ENCODE measurements around the gene TMIGD2. TPM values are rescaled to one million over a fixed set of nuclear protein-coding genes. Genes with fewer than 3 reads are reported as not detected.

The TMIGD2 gene
- total RNA-seq, 5 donors from 2014 or later (not counting 1 experiment from before 2014, with no cell fraction given): 13.5 to 44.0 (median 32.4) TPM

DNA sequence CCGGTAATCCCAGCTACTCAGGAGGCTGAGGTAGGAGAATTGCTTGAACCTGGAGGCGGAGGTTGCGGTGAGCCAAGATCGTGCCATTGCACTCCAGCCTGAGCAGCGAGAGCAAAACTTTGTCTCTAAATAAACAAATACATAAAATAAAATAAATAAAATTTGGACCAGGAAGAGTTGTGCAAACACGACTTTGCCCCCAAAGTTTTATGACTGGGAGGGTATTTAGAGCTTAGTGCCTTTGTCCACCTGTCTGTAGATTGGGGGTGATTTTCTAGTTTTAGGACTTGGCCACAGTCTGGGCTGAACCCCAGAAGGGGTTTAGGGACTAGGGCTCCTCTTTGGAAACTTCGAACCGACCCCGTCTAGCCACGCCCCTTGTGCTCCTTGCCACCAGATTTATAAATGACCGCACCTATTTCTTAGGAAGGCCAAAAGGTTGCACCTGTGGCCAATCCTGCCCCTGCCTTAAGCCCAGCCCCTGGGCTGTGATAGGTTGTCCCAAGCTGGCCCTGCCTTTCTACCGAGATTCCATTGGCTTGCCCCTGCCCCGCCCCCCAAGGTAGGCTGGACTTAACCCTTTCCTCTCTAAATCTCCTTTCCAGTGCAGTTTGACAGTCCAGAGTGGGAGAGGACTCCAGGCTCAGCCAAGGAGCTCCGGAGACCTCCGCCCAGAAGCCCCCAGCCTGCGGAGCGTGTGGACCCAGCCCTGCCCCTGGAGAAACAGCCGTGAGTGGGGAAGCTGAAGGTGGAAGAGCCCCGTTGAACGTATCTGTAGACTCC lies 17.8 kb downstream of the TMIGD2 start:
- ChIA-PET POLR2A (no interaction called here), CTCF (interaction anchor here in 1 of 2 donors (0.5 kb wide), 2 partner anchors 62 to 469 kb away, joined by 4 to 6 read pairs; no protein-coding TSS in a partner anchor)
- peaks cover 3 to 5% (median 5%) of the 10 kb centered on the region in 3 donors for H3K4me1 Mint-ChIP-seq
- ATAC-seq (replicated peaks in 1 of 4) (no peak), DNase-seq (no peak)
- Histone ChIP-seq H3K27ac (ENCODE audit: low read length) (no peak overlapping the region), H3K4me3 (ENCODE audit: control insufficient read depth in 1 of 2, extremely low read depth in 1 of 2, low read length in 1 of 2) (no peak overlapping the region), H3K27me3 (replicated peaks in 1 of 2; ENCODE audit: control insufficient read depth in 2 of 2, extremely low read depth in 1 of 2, insufficient read depth in 2 of 2, low read length in 1 of 2) (peaks cover 0 to 34% of the 10 kb centered on the region in 2 experiments), H3K36me3 (ENCODE audit: control insufficient read depth in 2 of 2, extremely low read depth in 1 of 2, insufficient read depth in 1 of 2, low read length in 1 of 2) (peaks cover 0 to 7% of the 10 kb centered on the region in 2 donors), H3K9me3 (no peaks in the 10 kb centered on the region), H3K4me1 (ENCODE audit: control insufficient read depth in 1 of 2, extremely low read depth in 1 of 2, insufficient read depth in 2 of 2, low read length in 2 of 2) (peaks cover 0 to 12% of the 10 kb centered on the region in 2 experiments)
- no peak overlapping the region for H3K4me3 Mint-ChIP-seq
- no peaks in the 10 kb centered on the region for H3K36me3 Mint-ChIP-seq
- peaks cover 9 to 26% of the 10 kb centered on the region in 2 donors for H3K27me3 Mint-ChIP-seq
- no peaks in the 10 kb centered on the region for H3K9me3 Mint-ChIP-seq
- no peak overlapping the region for H3K27ac Mint-ChIP-seq
- 81% methylated on average over 5 of the region's 20 CpGs for WGBS (ENCODE audit: insufficient coverage)

DNA sequence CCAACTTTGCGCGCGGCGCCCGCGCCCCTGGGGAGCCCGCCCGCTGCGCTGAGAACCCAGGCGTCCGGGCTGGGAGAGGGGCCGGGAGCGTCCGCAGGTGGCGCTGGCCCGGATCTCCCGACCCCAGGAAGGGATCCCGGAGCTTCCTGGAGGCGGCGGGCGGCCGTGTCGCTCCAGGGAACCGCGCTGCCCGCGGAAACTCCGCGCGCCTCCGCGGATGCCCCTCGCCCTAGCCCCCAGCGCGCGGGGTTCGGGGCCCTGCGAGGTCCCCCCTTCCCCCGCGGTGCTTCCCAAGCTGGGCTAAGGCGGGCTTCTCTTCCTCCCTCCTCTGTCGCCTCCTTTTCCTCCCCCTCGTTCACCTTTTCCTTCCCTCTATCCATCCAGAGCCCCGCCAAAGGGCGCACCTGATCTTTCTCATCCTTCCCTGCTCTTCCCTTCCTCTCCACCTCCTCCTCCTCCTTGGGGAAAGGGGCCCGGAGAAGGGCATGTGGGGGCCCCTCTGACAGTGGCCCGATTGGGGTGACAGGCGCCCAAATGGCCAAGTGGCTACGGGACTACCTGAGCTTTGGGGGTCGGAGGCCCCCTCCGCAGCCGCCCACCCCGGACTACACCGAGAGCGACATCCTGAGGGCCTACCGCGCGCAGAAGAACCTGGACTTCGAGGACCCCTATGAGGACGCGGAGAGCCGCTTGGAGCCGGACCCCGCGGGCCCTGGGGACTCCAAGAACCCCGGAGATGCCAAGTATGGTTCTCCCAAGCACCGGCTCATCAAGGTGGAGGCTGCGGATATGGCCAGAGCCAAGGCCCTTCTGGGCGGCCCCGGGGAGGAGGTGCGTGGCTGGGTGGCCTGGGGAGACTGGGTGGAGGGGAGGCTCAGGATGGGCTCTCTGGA lies 22.4 kb downstream of the TMIGD2 start:
- Mint-ChIP-seq H3K27ac (no peak overlapping the region), H3K36me3 (no peaks in the 10 kb centered on the region), H3K4me1 (peaks cover 5 to 8% (median 6%) of the 10 kb centered on the region in 3 donors), H3K4me3 (peak overlapping the region in 1 of 3 donors; percentile 78), H3K9me3 (no peaks in the 10 kb centered on the region), H3K27me3 (peaks cover 9 to 32% of the 10 kb centered on the region in 2 donors)
- 7% methylated on average over 68 of the region's 71 CpGs for WGBS (ENCODE audit: insufficient coverage)
- no peaks in the 10 kb centered on the region for H3K36me3 ChIP-seq (ENCODE audit: control insufficient read depth in 2 of 2, extremely low read depth in 1 of 2, insufficient read depth in 1 of 2, low read length in 1 of 2)
- no peaks in the 10 kb centered on the region for H3K9me3 ChIP-seq
- ChIA-PET CTCF (no interaction called here), POLR2A (no interaction called here)
- peaks cover 2 to 18% of the 10 kb centered on the region in 2 experiments for H3K4me1 ChIP-seq (ENCODE audit: control insufficient read depth in 1 of 2, extremely low read depth in 1 of 2, insufficient read depth in 2 of 2, low read length in 2 of 2)
- peak in 1 of 4 experiments; percentile 57 for ATAC-seq (replicated peaks in 1 of 4)
- DNase-seq: no peak
- peaks cover 0 to 56% of the 10 kb centered on the region in 2 experiments for H3K27me3 ChIP-seq (replicated peaks in 1 of 2; ENCODE audit: control insufficient read depth in 2 of 2, extremely low read depth in 1 of 2, insufficient read depth in 2 of 2, low read length in 1 of 2)
- H3K27ac ChIP-seq (ENCODE audit: low read length): no peak overlapping the region
- peak overlapping the region in 1 of 2 donors; percentile 25 for H3K4me3 ChIP-seq (ENCODE audit: control insufficient read depth in 1 of 2, extremely low read depth in 1 of 2, low read length in 1 of 2)

DNA sequence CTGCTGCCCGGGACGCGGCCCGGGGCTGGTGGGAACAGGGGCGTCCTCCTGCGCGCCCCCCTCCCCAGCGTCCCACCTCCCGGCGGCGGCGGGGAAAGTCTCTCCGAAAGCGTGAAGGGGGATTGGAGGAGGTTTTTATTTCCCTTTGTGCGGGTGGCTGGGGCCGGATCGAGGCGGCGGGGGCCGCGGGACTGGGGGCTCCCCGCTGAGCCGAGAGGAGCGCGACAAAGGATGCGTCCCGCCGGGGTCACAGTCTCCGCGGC lies 23.0 kb downstream of the TMIGD2 start:
- Mint-ChIP-seq H3K4me3 (no peak overlapping the region), H3K36me3 (no peaks in the 10 kb centered on the region), H3K4me1 (peaks cover 5 to 8% (median 6%) of the 10 kb centered on the region in 3 donors), H3K9me3 (no peaks in the 10 kb centered on the region), H3K27ac (no peak overlapping the region), H3K27me3 (peaks cover 9 to 32% of the 10 kb centered on the region in 2 donors)
- no peak overlapping the region for H3K27ac ChIP-seq (ENCODE audit: low read length)
- H3K9me3 ChIP-seq: no peaks in the 10 kb centered on the region
- WGBS (ENCODE audit: insufficient coverage): under 1% methylated on average over 16 of the region's 30 CpGs
- no peaks in the 10 kb centered on the region for H3K36me3 ChIP-seq (ENCODE audit: control insufficient read depth in 2 of 2, extremely low read depth in 1 of 2, insufficient read depth in 1 of 2, low read length in 1 of 2)
- POLR2A ChIA-PET: no interaction called here
- DNase-seq (no peak), ATAC-seq (replicated peaks in 1 of 4) (peak in 2 of 4 experiments; percentile 31 to 51)
- peak overlapping the region in 1 of 2 donors; percentile 10 for H3K4me3 ChIP-seq (ENCODE audit: control insufficient read depth in 1 of 2, extremely low read depth in 1 of 2, low read length in 1 of 2)
- H3K4me1 ChIP-seq (ENCODE audit: control insufficient read depth in 1 of 2, extremely low read depth in 1 of 2, insufficient read depth in 2 of 2, low read length in 2 of 2): peaks cover 2 to 15% of the 10 kb centered on the region in 2 experiments
- H3K27me3 ChIP-seq (replicated peaks in 1 of 2; ENCODE audit: control insufficient read depth in 2 of 2, extremely low read depth in 1 of 2, insufficient read depth in 2 of 2, low read length in 1 of 2): peaks cover 0 to 51% of the 10 kb centered on the region in 2 experiments
- CTCF ChIA-PET: no interaction called here

DNA sequence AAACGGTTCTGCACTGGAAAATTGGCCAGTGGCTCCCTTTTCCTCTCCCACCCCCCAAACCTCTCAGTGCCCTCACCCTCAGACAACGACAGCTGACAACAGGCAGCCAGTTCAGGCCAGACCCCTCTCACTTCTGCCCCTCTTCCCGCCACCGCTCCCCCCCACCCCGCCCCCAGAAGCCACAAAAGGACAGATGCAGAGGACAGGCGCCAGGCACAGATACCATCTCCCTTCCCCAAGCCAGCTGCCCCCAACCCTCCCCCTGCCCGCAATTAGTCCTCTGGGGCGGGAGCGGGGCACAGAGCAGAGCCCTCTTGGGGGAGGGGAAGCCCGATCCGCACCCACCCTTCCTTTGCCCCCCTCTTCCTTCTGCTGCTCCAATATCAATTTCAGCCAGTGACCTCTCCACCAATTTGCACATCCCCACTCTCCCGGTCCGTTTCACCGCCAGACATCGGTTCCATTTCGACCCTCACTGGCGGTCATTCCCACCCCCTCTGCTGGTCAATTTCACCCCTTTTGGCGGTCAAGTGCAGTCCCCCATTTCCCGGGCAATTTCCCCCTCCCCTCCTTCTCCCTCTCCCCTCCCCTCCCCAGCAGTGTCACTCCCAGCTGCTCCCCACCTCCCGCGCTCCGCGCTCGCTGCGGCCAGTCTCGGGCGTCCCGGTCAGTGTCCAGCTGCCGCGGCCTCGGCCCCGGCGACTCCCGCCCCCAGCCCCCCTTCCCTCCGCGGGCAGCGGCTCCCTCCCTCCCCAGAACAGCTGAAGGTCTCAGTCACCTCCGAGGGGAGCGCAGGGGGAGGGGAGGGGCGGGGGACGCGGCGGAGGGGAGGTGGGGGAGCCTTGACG lies 23.5 kb downstream of the TMIGD2 start, which contains the start of gene SHD:
SHD (plus strand) TSS at position 848 of the 848 bp plus-strand sequence. CDS start 798 bp downstream, outside the sequence.
- H3K9me3 Mint-ChIP-seq: no peaks in the 10 kb centered on the region
- Histone ChIP-seq H3K4me1 (ENCODE audit: control insufficient read depth in 1 of 2, extremely low read depth in 1 of 2, insufficient read depth in 2 of 2, low read length in 2 of 2) (peaks cover 2 to 15% of the 10 kb centered on the region in 2 experiments), H3K9me3 (no peaks in the 10 kb centered on the region), H3K4me3 (ENCODE audit: control insufficient read depth in 1 of 2, extremely low read depth in 1 of 2, low read length in 1 of 2) (peak within 1 kb of the TSS in 1 of 2 donors; percentile 25), H3K27me3 (replicated peaks in 1 of 2; ENCODE audit: control insufficient read depth in 2 of 2, extremely low read depth in 1 of 2, insufficient read depth in 2 of 2, low read length in 1 of 2) (peaks cover 0 to 51% of the 10 kb centered on the region in 2 experiments), H3K27ac (ENCODE audit: low read length) (no peak within 1 kb of the TSS), H3K36me3 (ENCODE audit: control insufficient read depth in 2 of 2, extremely low read depth in 1 of 2, insufficient read depth in 1 of 2, low read length in 1 of 2) (no peaks in the 10 kb centered on the region)
- H3K27ac Mint-ChIP-seq: peak within 1 kb of the TSS in 1 of 2 donors; percentile 43
- H3K4me3 Mint-ChIP-seq: peak within 1 kb of the TSS in 2 of 3 donors; percentile 3 to 78
- ATAC-seq (replicated peaks in 1 of 4) (peak in 2 of 4 experiments; percentile 20 to 31), DNase-seq (no peak)
- CTCF ChIA-PET: no interaction called here
- 1% methylated on average over 10 of the region's 44 CpGs for WGBS (ENCODE audit: insufficient coverage)
- H3K27me3 Mint-ChIP-seq: peaks cover 9 to 32% of the 10 kb centered on the region in 2 donors
- H3K36me3 Mint-ChIP-seq: no peaks in the 10 kb centered on the region
- POLR2A ChIA-PET: interaction anchor here in 1 of 2 donors (0.6 kb wide), 1 partner anchor 1807 kb away, joined by 4 read pairs; no protein-coding TSS in a partner anchor
- H3K4me1 Mint-ChIP-seq: peaks cover 5 to 8% (median 6%) of the 10 kb centered on the region in 3 donors

DNA sequence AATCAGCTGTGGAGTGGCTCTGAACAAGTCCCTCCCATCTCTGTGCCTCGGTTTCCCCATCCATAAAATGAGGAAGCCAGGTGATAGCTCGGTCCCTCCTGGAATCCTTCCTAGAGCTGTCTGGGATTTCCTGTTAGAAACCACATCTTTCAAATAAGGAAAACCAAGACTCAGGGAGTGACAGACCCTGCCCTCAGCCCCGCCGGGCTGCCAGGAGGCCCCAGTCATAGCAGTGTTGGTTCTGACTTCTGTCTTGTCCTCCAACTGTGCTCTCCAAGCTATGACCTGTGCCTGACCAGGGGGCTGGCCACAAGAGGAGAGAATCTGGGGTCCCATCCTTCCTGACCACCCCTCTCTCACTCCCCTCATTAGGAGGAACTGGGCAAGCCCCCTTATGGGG lies 24.2 kb downstream of the TMIGD2 start:
- peaks cover 5 to 8% (median 6%) of the 10 kb centered on the region in 3 donors for H3K4me1 Mint-ChIP-seq
- peak overlapping the region in 1 of 3 donors; percentile 50 for H3K4me3 Mint-ChIP-seq
- CTCF ChIA-PET: no interaction called here
- no peaks in the 10 kb centered on the region for H3K9me3 Mint-ChIP-seq
- H3K27me3 Mint-ChIP-seq: peaks cover 9 to 32% of the 10 kb centered on the region in 2 donors
- POLR2A ChIA-PET: interaction anchor here in 1 of 2 donors (0.6 kb wide), 1 partner anchor 1806 kb away, joined by 4 read pairs; no protein-coding TSS in a partner anchor
- 33% methylated on average over 3 of the region's 4 CpGs for WGBS (ENCODE audit: insufficient coverage)
- peaks cover 0 to 51% of the 10 kb centered on the region in 2 experiments for H3K27me3 ChIP-seq (replicated peaks in 1 of 2; ENCODE audit: control insufficient read depth in 2 of 2, extremely low read depth in 1 of 2, insufficient read depth in 2 of 2, low read length in 1 of 2)
- H3K27ac Mint-ChIP-seq: no peak overlapping the region
- no peaks in the 10 kb centered on the region for H3K9me3 ChIP-seq
- no peak for ATAC-seq (replicated peaks in 1 of 4)
- no peak for DNase-seq
- no peak overlapping the region for H3K4me3 ChIP-seq (ENCODE audit: control insufficient read depth in 1 of 2, extremely low read depth in 1 of 2, low read length in 1 of 2)
- peaks cover 2 to 15% of the 10 kb centered on the region in 2 experiments for H3K4me1 ChIP-seq (ENCODE audit: control insufficient read depth in 1 of 2, extremely low read depth in 1 of 2, insufficient read depth in 2 of 2, low read length in 2 of 2)
- H3K27ac ChIP-seq (ENCODE audit: low read length): no peak overlapping the region
- no peaks in the 10 kb centered on the region for H3K36me3 Mint-ChIP-seq
- H3K36me3 ChIP-seq (ENCODE audit: control insufficient read depth in 2 of 2, extremely low read depth in 1 of 2, insufficient read depth in 1 of 2, low read length in 1 of 2): no peaks in the 10 kb centered on the region

Measured in T-cell (primary cell).